BE2C (cell line): ENCODE measurements around the gene HIPK1.
A peak's percentile ranks its signal among the peaks of the same experiment; 100 is the strongest.

Experiments used
- DNase-seq: peaks from one replicate; pipeline ENCODE4 v3.0.0-alpha.2; 2020
- H3K27me3 ChIP-seq: fragments of 250-450 bp; sonication (Bioruptor Pico); 2 replicates; pipeline ENCODE4 v1.5.1; 2020; ENCODE audit warnings: mild to moderate bottlenecking
- H3K36me3 ChIP-seq: fragments of 250-450 bp; sonication (Bioruptor Pico); 2 replicates; pipeline ENCODE4 v1.5.1; 2020; ENCODE audit warnings: mild to moderate bottlenecking
- H3K4me1 ChIP-seq: fragments of 250-450 bp; sonication (Bioruptor Pico); 2 replicates; pipeline ENCODE4 v1.5.1; 2020
- H3K4me3 ChIP-seq: 2 replicates; pipeline ENCODE4 v1.5.1; 2011; ENCODE audit warnings: low read depth, low read length
- H3K9me3 ChIP-seq: fragments of 250-450 bp; sonication (Bioruptor Pico); 2 replicates; pipeline ENCODE4 v1.5.1; 2020
- CTCF ChIP-seq: IDR thresholded peaks from 2 replicates; pipeline ENCODE4 v1.5.1; 2012; ENCODE audit warnings: mild to moderate bottlenecking, low read depth, low read length

The HIPK1 gene

DNA sequence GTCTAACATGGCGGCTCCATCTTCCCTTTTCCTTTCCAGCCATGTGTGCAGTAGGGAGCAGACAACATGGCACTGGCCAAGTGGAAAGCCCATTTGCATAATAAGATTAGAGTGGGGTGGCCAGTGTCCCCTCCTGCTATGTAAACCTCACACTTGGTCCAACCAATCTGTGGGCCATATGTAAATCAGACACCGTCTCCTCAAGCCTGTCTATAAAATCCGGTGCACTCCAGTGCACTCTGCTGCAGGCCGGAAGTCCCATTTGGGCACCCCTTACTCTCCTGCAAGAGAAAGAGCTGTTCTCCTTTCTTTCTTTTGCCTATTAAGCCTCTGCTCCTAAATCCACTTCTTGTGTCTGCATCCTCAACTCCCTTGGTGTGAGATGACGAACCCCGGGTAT lies 94.3 kb downstream of the HIPK1 start:
- TF ChIP-seq CTCF, result no peak
- Histone ChIP-seq H3K27me3 (no peaks in the 10 kb centered on the region), H3K9me3 (no peaks in the 10 kb centered on the region), H3K4me3 (no peak overlapping the region), H3K36me3 (no peaks in the 10 kb centered on the region), H3K4me1 (peaks cover 7% of the 10 kb centered on the region)
- peak; percentile 63 for DNase-seq

DNA sequence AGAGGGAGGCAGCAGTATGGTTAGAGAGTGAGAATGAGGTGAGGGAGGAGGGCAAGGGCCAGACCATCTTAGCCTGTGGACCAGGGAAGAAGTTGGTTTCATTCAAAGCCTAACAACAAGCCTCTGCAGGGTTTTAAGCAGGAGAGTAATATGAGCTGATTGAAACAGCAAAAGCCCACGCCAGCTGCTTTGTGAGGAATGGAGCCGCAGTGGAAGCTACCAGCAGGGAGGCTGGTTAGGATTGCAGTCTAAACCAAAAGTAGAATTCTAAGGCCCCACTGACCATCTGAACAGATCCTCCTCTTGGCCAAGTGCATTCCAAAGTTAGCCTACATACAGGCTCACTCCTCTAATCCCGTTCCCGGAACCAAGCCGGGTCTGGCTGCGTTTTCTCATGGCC lies 94.9 kb downstream of the HIPK1 start:
- Histone ChIP-seq H3K4me3 (no peak overlapping the region), H3K36me3 (no peaks in the 10 kb centered on the region), H3K4me1 (peaks cover 7% of the 10 kb centered on the region), H3K9me3 (no peaks in the 10 kb centered on the region), H3K27me3 (no peaks in the 10 kb centered on the region)
- DNase-seq, result no peak
- no peak for TF ChIP-seq CTCF

- no peak for DNase-seq
- no peak for TF ChIP-seq CTCF
- H3K36me3 ChIP-seq, result no peaks in the 10 kb centered on the region
- H3K27me3 ChIP-seq, result no peaks in the 10 kb centered on the region
- H3K4me3 ChIP-seq, result no peak overlapping the region
- no peaks in the 10 kb centered on the region for H3K9me3 ChIP-seq
- H3K4me1 ChIP-seq, result peaks cover 7% of the 10 kb centered on the region
These were observed 96.7 kb downstream of the HIPK1 start for GRCh38 chr1:114025609-114026401.

GRCh38 chr1:114026797-114027196 lies 97.7 kb downstream of the HIPK1 start:
- TF ChIP-seq CTCF, result no peak
- Histone ChIP-seq H3K4me1 (peaks cover 7% of the 10 kb centered on the region), H3K9me3 (no peaks in the 10 kb centered on the region), H3K36me3 (no peaks in the 10 kb centered on the region), H3K4me3 (no peak overlapping the region), H3K27me3 (no peaks in the 10 kb centered on the region)
- no peak for DNase-seq
